ENCODE results near the gene PTPRB.

The PTPRB gene

DNA sequence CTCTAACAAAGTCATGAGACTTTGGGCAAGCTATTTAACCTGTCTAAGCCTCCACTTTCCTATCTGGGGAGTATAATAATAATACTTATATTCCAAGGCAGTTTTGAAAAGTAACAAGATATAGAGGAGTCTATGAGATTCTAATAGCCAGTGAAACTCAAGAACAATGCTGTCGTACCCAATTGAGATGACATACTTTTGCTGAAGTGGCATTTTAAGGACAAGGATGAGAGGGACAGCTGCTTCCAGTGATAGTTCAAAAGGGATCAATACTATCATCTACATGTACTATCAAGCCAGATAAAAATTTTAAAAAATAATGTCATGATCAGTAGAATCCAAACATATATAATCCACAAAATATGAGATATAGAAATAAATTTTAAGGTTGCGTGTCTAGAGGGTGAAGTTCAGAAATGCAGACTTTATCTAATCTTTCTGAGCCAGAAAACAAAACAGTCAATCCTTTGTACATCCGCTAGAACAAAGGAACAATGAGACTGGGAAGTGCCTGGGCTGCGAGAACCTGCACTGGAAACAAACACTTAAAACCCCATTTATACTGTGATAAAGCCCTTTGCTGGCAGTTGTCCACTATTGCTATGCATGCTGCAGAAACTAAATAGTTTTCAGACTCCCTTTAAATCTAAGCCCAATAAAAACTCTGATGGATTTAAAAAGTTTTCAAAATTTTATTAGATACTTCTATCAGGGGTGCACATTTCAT is 38.6 kb downstream of the PTPRB start:
- in situ Hi-C loops (cut with HindIII; ENCODE audit: low sequenced_read_pairs): no loop called here

- in situ Hi-C loops (cut with HindIII; ENCODE audit: low sequenced_read_pairs): no loop called here
Measured at GRCh38 chr12:70592664-70593063, 44.6 kb downstream of the PTPRB start.

DNA sequence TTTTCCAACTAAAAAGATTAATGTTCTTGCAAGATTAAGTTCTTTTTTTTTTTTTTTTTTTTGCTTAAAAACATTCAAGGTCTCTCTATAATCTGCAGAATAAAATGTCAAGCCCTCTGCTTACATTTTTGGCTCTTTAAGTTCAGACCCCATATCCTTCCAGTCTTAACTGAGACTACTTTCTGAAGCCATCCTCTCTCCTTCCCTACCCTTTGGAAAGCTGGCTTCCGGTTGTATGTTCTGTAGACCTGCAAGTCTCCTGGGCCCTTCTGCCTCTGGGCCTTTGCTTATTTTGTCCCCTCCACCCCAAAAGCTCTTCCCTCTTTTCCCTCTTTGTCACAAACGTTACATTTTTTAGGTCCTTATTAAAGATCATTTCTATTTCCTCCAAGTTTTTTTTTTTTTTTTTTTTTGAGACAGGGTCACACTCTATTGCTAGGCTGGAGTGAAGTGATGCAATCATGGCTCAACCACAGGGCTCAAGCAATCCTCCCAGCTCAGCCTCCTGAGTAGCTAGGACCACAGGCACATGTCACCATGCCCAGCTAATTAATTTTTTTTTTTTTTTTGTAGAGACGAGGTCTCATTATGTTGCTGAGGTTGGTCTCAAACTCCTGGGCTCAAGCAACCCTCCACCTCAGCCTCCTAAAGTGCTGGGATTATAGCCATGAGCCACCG is 46.5 kb downstream of the PTPRB start:
- in situ Hi-C loops (cut with HindIII; ENCODE audit: low sequenced_read_pairs): no loop called here

- in situ Hi-C loops (cut with HindIII; ENCODE audit: low sequenced_read_pairs): no loop called here
Measured at GRCh38 chr12:70590051-70590450, 47.2 kb downstream of the PTPRB start.

DNA sequence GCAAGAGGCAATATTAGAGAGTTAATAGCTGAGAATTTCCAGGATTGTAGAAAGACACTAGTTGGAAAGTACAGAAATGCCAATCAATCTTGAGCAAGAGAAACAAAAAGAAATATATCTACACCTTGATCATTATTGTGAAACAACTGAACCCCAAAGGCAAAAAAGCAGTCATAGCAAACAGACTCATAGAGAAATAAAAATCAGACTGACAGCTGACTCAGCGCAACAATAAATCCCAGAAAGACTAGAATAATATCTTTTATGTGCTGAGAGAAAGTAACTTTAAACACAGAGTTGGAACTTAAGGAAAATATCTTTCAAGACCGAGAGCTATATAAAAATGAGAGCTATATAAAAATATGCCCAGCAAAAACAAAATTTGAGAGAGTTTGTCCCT is 52.9 kb downstream of the PTPRB start:
- in situ Hi-C loops (cut with HindIII; ENCODE audit: low sequenced_read_pairs): no loop called here

DNA sequence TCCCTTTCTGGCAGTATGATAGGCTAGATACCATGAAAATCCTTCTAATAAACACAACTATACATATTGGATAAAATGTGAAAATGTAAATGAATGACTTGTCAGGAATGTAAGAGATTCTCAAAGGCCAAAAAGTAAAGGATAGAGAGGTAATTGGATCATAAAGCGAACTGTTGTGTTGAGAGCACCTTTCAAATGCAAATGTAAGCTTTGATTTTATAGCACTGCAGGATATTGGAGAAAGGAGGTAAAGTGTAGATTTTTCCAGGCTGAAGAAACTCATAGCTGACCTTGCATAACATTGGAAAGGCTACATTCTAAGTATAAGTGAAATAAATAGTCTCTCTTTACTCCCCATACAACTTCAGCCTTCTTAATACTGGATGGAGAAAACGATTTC is 54.0 kb downstream of the PTPRB start:
- in situ Hi-C loops (cut with HindIII; ENCODE audit: low sequenced_read_pairs): no loop called here

GRCh38 chr12:70581208-70581607 is 56.0 kb downstream of the PTPRB start:
- in situ Hi-C loops (cut with HindIII; ENCODE audit: low sequenced_read_pairs): no loop called here

DNA sequence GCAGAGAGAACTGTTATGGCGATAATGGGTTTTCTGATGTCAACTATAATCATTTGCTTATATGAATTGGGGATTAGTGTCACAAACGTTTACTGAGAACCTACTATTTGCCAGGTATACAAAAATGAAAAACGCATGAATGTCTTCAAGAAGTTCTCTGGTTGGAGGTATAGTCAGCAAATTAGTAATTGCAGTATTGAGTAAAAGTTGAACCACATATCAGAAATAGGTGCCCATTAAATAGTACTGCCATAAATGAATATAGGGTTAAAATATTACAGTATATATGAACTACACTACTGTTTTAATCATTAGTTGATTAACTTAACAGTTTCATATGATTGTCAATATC is 60.0 kb downstream of the PTPRB start:
- in situ Hi-C loops (cut with HindIII; ENCODE audit: low sequenced_read_pairs): no loop called here

- in situ Hi-C loops (cut with HindIII; ENCODE audit: low sequenced_read_pairs): no loop called here
Measured at GRCh38 chr12:70576341-70577282, 60.6 kb downstream of the PTPRB start.

DNA sequence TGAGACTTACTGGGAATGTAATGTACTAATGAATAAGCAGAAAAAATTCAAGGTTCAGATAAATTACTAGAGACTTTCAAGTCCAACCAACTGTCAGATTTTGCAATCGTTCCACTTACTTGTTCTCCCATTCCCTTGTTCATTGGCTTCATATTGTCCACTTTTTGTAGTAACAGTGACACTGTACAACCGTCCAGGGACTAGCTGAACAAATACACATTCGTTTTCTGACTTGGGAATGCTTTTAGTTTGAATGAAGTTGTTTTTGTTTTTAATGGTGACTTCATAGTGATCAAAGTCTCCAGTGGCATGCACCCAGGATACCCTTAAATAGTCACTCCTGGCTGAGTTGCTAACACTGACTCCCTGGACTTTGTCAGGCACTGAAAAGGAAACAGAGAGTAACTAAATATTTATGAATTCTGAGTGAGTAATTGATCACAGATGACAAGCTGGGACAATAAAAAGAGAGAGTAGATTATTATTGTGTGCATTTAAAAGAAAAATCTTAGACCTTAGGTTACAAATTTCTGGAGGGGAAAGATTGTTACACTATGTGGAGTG is 65.4 kb downstream of the PTPRB start:
- in situ Hi-C loops (cut with HindIII; ENCODE audit: low sequenced_read_pairs): loop anchor here (25.0 kb wide), 1 partner anchor 684 kb away; no protein-coding TSS in a partner anchor

- in situ Hi-C loops (cut with HindIII; ENCODE audit: low sequenced_read_pairs): loop anchor here (25.0 kb wide), 1 partner anchor 684 kb away; no protein-coding TSS in a partner anchor
Measured at GRCh38 chr12:70571029-70571428, 66.2 kb downstream of the PTPRB start.

GRCh38 chr12:70561550-70561949 is 75.7 kb downstream of the PTPRB start:
- in situ Hi-C loops (cut with HindIII; ENCODE audit: low sequenced_read_pairs): loop anchor here (25.0 kb wide), 1 partner anchor 674 kb away; no protein-coding TSS in a partner anchor

DNA sequence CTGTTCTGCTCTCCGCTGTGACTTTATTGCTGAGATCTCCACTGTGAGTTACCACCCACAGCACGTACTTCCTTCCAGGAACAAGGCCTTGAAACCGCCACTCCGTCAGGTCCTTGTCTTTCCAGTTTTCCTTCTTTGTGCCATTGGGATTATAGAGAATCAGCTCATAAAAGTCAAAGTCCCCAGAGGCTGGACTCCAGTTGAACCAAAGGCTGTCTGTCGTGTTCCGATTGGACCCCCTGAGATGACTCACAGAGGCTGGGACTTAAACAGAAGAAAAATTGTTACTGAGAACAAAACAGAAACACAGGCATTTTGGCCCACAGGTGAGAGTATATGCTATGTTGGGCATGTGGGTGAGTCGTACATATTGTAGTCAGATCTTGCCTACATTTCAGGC is 76.6 kb downstream of the PTPRB start:
- in situ Hi-C loops (cut with HindIII; ENCODE audit: low sequenced_read_pairs): loop anchor here (25.0 kb wide), 1 partner anchor 673 kb away; no protein-coding TSS in a partner anchor

DNA sequence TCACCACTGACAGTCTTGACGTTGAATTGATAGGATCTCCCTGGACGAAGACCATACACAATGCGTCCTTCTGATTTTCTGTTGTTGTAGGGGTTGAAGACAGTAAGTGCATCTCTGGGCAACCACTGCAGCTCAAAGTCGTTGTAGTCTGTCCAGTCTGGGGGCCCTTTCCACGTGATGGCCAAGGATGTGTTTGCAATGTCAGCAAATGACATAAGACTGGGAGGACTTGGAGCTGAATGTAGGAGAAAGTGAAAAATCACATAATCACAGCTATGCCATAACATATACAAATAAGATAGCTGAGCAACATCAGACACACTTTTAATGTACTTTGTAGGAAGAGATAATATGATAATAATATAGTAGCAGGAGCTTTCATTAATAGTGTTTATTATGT is 77.8 kb downstream of the PTPRB start:
- in situ Hi-C loops (cut with HindIII; ENCODE audit: low sequenced_read_pairs): loop anchor here (25.0 kb wide), 1 partner anchor 672 kb away; no protein-coding TSS in a partner anchor

DNA sequence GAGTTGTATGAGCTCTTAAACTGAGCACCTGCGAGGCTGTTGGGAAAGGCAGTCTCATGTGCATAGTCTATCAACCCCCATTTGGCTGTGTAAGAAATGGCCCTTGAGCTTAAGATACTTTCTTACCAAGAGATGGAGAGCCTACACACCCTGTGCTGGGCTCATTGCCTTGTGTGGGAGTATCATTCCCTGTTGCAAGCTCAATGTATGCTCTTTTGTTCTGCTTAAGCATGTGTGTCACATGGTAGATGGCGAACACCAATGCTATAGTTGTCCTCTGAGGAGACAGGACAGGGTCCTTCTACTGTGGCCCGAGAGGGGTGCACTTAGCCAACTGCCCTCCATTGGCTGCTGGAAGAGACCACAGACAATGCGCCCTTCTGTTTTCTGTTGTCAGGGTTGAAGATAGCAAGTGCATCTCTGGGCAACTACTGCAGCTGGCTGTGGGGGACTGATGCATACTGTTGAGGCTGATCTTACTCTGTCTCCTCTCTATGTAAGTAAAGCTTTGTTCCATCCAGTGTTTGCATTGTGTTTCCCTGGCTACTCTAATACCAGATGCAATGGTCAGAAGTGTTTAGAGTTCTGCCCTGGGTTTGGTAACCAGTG is 79.5 kb downstream of the PTPRB start:
- in situ Hi-C loops (cut with HindIII; ENCODE audit: low sequenced_read_pairs): loop anchor here (25.0 kb wide), 1 partner anchor 670 kb away; no protein-coding TSS in a partner anchor

DNA sequence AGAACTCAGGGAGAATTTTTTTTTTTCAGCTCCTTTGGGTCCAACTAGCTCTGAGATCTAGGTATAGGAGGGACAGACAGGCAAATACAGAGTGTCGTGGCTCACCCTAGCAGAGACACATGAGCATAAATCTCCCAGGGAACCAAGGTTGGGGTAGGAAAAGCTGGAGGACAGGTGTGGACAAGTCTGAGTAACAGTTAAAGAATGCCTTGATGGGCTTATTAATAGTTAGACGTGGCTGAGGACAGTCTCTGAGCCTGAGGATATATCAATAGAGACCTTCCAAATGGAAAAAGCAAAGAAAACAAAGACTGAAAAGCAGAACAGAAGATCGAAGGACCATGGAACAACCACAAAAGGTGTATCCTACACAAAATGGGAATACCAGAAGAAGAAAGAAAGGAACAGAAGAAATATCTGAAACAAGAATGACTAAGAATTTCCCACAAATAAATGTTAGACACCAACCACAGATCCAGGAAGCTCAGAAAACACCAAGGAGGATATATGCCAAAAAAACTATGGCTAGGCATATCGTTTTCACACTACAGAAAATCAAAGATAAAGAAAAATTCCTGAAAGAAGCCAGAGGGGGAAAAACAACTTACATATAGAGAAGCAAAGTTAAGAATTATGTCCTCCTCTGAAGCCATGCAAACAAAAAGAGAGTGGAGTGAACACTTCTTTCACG is 80.9 kb downstream of the PTPRB start:
- in situ Hi-C loops (cut with HindIII; ENCODE audit: low sequenced_read_pairs): loop anchor here (25.0 kb wide), 1 partner anchor 669 kb away; no protein-coding TSS in a partner anchor

GRCh38 chr12:70555081-70555480 is 82.1 kb downstream of the PTPRB start:
- in situ Hi-C loops (cut with HindIII; ENCODE audit: low sequenced_read_pairs): loop anchor here (25.0 kb wide), 1 partner anchor 668 kb away; no protein-coding TSS in a partner anchor

- in situ Hi-C loops (cut with HindIII; ENCODE audit: low sequenced_read_pairs): loop anchor here (25.0 kb wide), 1 partner anchor 666 kb away; no protein-coding TSS in a partner anchor
Measured at GRCh38 chr12:70553391-70553859, 83.8 kb downstream of the PTPRB start.

DNA sequence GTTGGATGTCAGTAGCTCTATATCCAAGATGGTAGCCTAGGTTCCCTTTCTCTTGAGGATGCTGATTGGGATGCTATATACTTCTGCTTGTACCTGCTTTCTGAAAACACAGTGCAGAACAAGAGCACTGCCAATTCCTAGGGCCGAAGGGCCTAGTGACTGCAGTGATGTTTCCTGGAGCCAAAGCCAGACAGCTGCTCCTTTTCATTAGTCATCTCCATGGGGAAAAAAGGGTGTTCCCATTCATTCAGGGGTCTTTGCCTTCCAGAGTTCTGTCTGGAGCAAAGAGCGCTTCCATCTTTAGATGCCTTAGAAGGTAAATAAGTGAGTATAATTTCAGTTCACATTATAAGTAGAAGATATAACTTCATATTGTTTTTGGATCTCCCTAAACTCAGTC is 85.5 kb downstream of the PTPRB start:
- in situ Hi-C loops (cut with HindIII; ENCODE audit: low sequenced_read_pairs): loop anchor here (25.0 kb wide), 1 partner anchor 664 kb away; no protein-coding TSS in a partner anchor
